Testis (tissue), 3 donors: ENCODE data around the gene C2CD4A. TPM values are rescaled to one million over a fixed set of nuclear protein-coding genes. Genes with fewer than 3 reads are reported as not detected.
A peak's percentile ranks its signal among the peaks of the same experiment; 100 is the strongest.

Experiments
- DNase-seq: peaks from one replicate; pipeline ENCODE4 v3.0.0-alpha.2; 2019
- H3K27ac ChIP-seq, 2 donors: fragments of 200-600 bp; sonication (generic); one replicate each; pipeline ENCODE4 v1.5.1; 2019
- H3K27me3 ChIP-seq: fragments of 200-600 bp; sonication (generic); one replicate; pipeline ENCODE4 v1.5.1; 2019
- H3K36me3 ChIP-seq: fragments of 200-600 bp; sonication (generic); one replicate; pipeline ENCODE4 v1.5.1; 2017; ENCODE audit warnings: low read depth; ENCODE audit errors: missing control alignments
- H3K4me1 ChIP-seq: fragments of 200-600 bp; sonication (generic); one replicate; pipeline ENCODE4 v1.5.1; 2019
- H3K4me3 ChIP-seq, 2 donors: fragments of 200-600 bp; sonication (generic); one replicate each; pipeline ENCODE4 v1.5.1; 2017 to 2019
- H3K9me3 ChIP-seq: fragments of 200-600 bp; sonication (generic); one replicate; pipeline ENCODE4 v1.5.1; 2017
- CTCF ChIP-seq, 3 experiments: fragments of 450-650 bp in 2 of 3; fragments of 200-600 bp in 1 of 3; sonication (generic) in 1 of 3; IDR thresholded peaks; one replicate each; pipeline ENCODE4 v1.5.1; 2016 to 2019; ENCODE audit warnings: antibody characterized with exemption in 3 of 3, mild to moderate bottlenecking in 2 of 3, moderate library complexity in 1 of 3
- POLR2A ChIP-seq: fragments of 450-650 bp; IDR thresholded peaks from one replicate; pipeline ENCODE4 v1.6.1; 2017; ENCODE audit warnings: antibody characterized with exemption, mild to moderate bottlenecking, moderate library complexity
- WGBS, 2 donors: methylation state at CpG; one replicate each; pipeline ENCODE4 v1.1.5; 2018; 5-methylcytosine and 5-hydroxymethylcytosine counted together
- intact Hi-C: fragments of 100-400 bp; cut with DNase I; formaldehyde crosslinking; loops from one replicate; pipeline ENCODE4 v1.15.1; 2023; ENCODE audit warnings: low total_unique reads
- polyA plus RNA-seq: library from polyadenylated mRNA; stranded (reverse); fragments of 350-450 nt; fragmentation: Illumina TruSeq; extraction: RNeasy Lipid Tissue Mini Kit (QIAGEN cat#74804); gene quantifications from one replicate; pipeline ENCODE4 v1.2.3, GENCODE V29; 2014; ENCODE audit warnings: low read depth, low replicate concordance; ENCODE audit not compliant: insufficient read depth
- total RNA-seq, 2 donors: library from RNA; depleted of rRNA; stranded (reverse); fragments of >200 nt; gene quantifications; one replicate each; pipeline ENCODE4 v1.2.3, GENCODE V29; 2016

Gene C2CD4A
- total and polyA plus RNA-seq, 3 donors from 2014 or later, result 0.08 to 0.39 (median 0.12) TPM

DNA sequence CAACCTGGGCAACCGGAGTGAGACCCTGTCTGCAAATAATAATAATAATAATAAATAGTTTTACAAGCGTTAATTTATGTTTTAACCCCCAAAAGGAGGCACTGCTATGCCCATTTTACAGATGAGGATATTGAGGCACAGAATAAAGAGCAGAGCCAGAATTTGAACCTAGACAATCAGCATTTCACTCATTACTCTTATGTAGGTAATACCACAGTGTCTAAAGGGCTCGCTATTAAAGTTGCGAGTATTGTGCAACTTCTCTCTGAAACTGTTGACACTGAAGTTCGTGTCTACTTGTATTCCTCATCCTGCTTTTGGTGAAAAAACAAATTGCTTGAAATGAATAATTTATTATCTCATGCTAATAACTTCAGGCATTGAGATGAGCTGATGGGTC lies 2.8 kb downstream of the C2CD4A start:
- Histone ChIP-seq H3K27ac (no peak overlapping the region), H3K27me3 (no peaks in the 10 kb centered on the region), H3K9me3 (no peaks in the 10 kb centered on the region), H3K36me3 (no peaks in the 10 kb centered on the region), H3K4me3 (no peak overlapping the region), H3K4me1 (peaks cover 4% of the 10 kb centered on the region)
- WGBS, 2 donors, result 72 to 77% methylated on average over 5 of the region's 5 CpGs
- intact Hi-C loops, result no loop called here
- DNase-seq, result no peak
- TF ChIP-seq CTCF (IDR thresholded peaks at IDR 0.05), result no peak
- TF ChIP-seq POLR2A, result no peak

DNA sequence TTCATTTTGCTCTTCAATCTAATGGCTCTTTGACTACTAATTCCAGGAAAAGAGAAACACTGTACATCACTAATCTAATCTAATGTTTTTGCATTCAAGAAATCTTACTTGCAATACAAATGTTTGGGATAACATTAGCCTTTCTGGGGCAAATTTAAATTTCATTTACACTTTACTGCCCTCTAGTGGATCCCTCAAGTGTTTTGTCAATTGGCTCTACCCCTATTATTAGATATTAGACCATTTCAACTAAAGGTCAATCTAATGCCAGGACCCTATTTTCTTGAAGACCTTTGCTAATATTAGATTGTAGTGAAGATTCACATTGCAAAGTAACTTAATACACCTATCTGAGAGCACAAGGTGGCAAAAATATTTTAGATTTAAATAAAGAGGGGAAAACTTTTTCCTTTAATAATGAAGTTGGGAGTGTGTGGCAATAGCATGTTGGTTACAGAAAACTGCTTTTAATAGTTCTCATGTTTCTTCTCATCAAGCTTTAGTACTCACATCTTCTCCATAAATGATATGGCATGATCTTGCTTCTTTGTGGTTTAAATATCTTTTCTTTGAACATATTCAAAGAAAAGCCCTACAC lies 5.0 kb downstream of the C2CD4A start:
- TF ChIP-seq POLR2A (no peak), CTCF (IDR thresholded peaks at IDR 0.05) (peak in 2 of 3 experiments; percentile 50 to 73)

DNA sequence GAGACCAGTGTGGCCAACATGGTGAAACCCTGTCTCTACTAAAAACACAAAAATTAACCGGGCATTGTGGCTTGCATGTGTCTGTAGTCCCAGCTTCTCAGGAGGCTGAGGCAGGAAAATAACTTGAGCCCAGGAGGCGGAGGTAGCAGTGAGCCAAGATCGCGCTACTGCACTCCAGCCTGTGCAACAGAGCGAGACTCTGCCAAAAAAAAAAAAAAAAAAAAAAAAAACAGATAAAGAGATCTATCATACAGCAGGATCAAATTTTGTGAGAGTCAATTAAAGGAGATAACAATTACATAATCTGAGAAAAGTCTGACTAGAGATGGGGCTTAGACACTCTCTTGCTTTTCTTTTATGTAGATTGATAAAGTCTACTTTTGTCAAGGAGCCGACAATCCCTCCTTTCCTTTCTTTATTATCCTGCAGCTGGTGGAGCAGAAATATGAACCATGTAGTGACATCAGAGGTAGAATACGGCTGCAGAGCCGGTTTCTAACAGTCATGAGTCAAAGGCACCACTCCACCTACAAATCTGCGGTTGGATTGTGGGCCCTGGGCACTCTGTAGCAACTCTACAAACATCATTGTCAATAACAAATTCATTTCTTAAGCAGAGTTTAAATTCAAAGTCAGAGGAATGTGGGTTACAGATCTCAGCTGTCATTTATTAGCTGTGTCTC lies 9.0 kb downstream of the C2CD4A start:
- Histone ChIP-seq H3K4me1 (no peaks in the 10 kb centered on the region), H3K27me3 (no peaks in the 10 kb centered on the region), H3K27ac (no peak overlapping the region), H3K4me3 (no peak overlapping the region), H3K9me3 (no peaks in the 10 kb centered on the region), H3K36me3 (no peaks in the 10 kb centered on the region)
- 80 to 89% methylated on average over 9 of the region's 9 CpGs for WGBS, 2 donors
- intact Hi-C loops, result no loop called here
- no peak for DNase-seq
- TF ChIP-seq POLR2A (no peak), CTCF (IDR thresholded peaks at IDR 0.05) (no peak)

More for the DNA sequence above, 5.0 kb downstream of the C2CD4A start:
- Histone ChIP-seq H3K27ac (no peak overlapping the region), H3K4me1 (peaks cover 4% of the 10 kb centered on the region), H3K36me3 (no peaks in the 10 kb centered on the region), H3K4me3 (no peak overlapping the region), H3K27me3 (no peaks in the 10 kb centered on the region), H3K9me3 (no peaks in the 10 kb centered on the region)
- intact Hi-C loops, result no loop called here
- DNase-seq, result no peak

GRCh38 chr15:62079594-62079993 lies 12.8 kb downstream of the C2CD4A start:
- Histone ChIP-seq H3K4me3 (no peak overlapping the region), H3K27ac (no peak overlapping the region), H3K4me1 (no peaks in the 10 kb centered on the region), H3K27me3 (no peaks in the 10 kb centered on the region), H3K9me3 (no peaks in the 10 kb centered on the region), H3K36me3 (no peaks in the 10 kb centered on the region)
- TF ChIP-seq CTCF (IDR thresholded peaks at IDR 0.05) (no peak), POLR2A (no peak)
- DNase-seq, result no peak
- intact Hi-C loops, result no loop called here
- WGBS, 2 donors, result 78 to 90% methylated on average over 4 of the region's 4 CpGs
